ENCODE measurements around the gene IL20.

Gene IL20

DNA sequence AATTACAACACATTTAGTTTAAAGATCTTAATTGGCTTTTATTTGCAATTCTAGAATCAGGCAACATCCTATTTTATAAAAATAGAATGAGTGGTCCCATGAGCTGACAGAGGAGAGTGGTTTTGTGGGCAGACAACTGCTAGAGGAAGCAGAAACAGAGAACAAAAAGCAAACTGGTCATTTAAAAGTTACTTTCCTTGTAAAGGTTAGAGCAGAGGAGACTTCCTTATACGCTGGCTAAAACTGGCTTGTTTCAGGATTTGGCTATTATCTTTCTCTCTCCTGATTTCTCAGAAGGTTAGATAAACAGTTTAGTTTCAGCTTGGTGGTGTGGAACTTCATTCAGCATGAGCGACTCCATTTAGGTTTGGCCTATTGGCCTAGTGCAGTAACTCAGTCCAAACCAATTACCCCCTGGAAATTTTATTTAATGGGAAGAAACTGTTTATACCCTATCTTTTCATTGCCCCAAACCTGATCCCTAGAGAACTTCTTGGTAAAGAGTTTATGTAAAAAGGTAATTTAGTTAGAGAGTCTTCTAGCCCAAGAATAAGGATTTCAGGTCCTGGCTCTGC lies 32.2 kb upstream of the IL20 start:
- no peak overlapping the region for H3K14ac ChIP-seq (ENCODE audit: low read length)
- WGBS, 2 donors (ENCODE audit: extremely low coverage in 2 of 2, insufficient read length in 2 of 2, insufficient replicate concordance in 1 of 2): no CpG with 5 or more reads among the region's 2 CpGs
- H3K4me3 ChIP-seq (ENCODE audit: low read length in 2 of 2): no peak overlapping the region
- H3K36me3 ChIP-seq (replicated peaks in 1 of 2; ENCODE audit: control insufficient read depth in 2 of 2, insufficient read depth in 2 of 2, low read length in 2 of 2): no peaks in the 10 kb centered on the region
- H3K4me2 ChIP-seq (ENCODE audit: insufficient read depth, low read length, poor library complexity, severe bottlenecking): no peak overlapping the region
- peaks cover 0 to 3% of the 10 kb centered on the region in 2 donors for H3K4me1 ChIP-seq (ENCODE audit: control insufficient read depth in 2 of 2, insufficient read depth in 1 of 2, low read depth in 1 of 2, low read length in 2 of 2)
- DNase-seq (ENCODE audit: low spot score): no peak
- no peak overlapping the region for H2BK120ac ChIP-seq (ENCODE audit: low read depth, low read length)
- no peak overlapping the region for H3K23ac ChIP-seq (ENCODE audit: low read depth, low read length, poor library complexity)
- no peaks in the 10 kb centered on the region for H3K9me3 ChIP-seq (replicated peaks in 1 of 2; ENCODE audit: control insufficient read depth in 2 of 2, insufficient read depth in 1 of 2, low read depth in 1 of 2, low read length in 2 of 2)
- no peaks in the 10 kb centered on the region for H3K79me1 ChIP-seq (ENCODE audit: low read depth, low read length)
- H3K9ac ChIP-seq (ENCODE audit: low read depth, low read length, poor library complexity): no peak overlapping the region
- no peak overlapping the region for H2BK15ac ChIP-seq (ENCODE audit: low read length)
- no peak overlapping the region for H2AK5ac ChIP-seq (ENCODE audit: low read depth, low read length)
- H2BK12ac ChIP-seq (ENCODE audit: low read length): no peak overlapping the region
- no peak overlapping the region for H3K27ac ChIP-seq (replicated peaks; ENCODE audit: low read length)
- no peak overlapping the region for H2BK5ac ChIP-seq (ENCODE audit: low read length)
- peaks cover 0 to 24% (median 0%) of the 10 kb centered on the region in 3 experiments for H3K27me3 ChIP-seq (ENCODE audit: control insufficient read depth in 3 of 3, insufficient read depth in 3 of 3, low read depth in 1 of 3, low read length in 3 of 3)
- no peak overlapping the region for H3K18ac ChIP-seq (ENCODE audit: low read length)
- no peak overlapping the region for H4K8ac ChIP-seq (ENCODE audit: low read depth, low read length)
- no peak overlapping the region for H2AFZ ChIP-seq (ENCODE audit: low read length)
- no peak overlapping the region for H3K4ac ChIP-seq (ENCODE audit: low read length)
- H4K91ac ChIP-seq (ENCODE audit: low read depth, low read length, poor library complexity): no peak overlapping the region

DNA sequence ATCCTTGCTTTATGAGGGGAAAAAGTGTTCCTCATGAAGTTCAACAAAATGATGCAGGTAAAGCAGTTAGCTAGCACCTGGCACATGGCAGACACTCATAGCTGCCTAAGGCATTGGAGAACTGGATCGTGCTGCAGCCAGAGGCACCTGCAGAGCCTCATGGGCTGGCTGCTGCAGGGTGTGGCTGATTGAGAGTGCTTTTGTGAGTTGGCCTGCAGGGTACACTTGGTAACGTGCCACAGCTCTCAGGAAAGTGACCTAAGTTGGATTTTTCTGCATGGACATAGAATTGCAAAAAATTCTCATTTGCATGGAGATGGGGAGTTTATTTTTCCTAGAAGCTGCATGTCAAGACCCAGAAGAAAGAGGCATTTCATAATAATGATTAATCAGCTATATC lies 31.6 kb upstream of the IL20 start:
- Histone ChIP-seq H2BK12ac (ENCODE audit: low read length) (no peak overlapping the region), H2BK120ac (ENCODE audit: low read depth, low read length) (no peak overlapping the region), H3K4ac (ENCODE audit: low read length) (no peak overlapping the region), H3K9ac (ENCODE audit: low read depth, low read length, poor library complexity) (no peak overlapping the region), H3K4me1 (ENCODE audit: control insufficient read depth in 2 of 2, insufficient read depth in 1 of 2, low read depth in 1 of 2, low read length in 2 of 2) (peaks cover 0 to 3% of the 10 kb centered on the region in 2 donors), H3K23ac (ENCODE audit: low read depth, low read length, poor library complexity) (no peak overlapping the region), H3K27ac (replicated peaks; ENCODE audit: low read length) (no peak overlapping the region), H3K18ac (ENCODE audit: low read length) (peak overlapping the region; percentile 11), H4K91ac (ENCODE audit: low read depth, low read length, poor library complexity) (no peak overlapping the region), H3K27me3 (ENCODE audit: control insufficient read depth in 3 of 3, insufficient read depth in 3 of 3, low read depth in 1 of 3, low read length in 3 of 3) (peaks cover 0 to 24% (median 0%) of the 10 kb centered on the region in 3 experiments), H3K4me2 (ENCODE audit: insufficient read depth, low read length, poor library complexity, severe bottlenecking) (no peak overlapping the region), H3K9me3 (replicated peaks in 1 of 2; ENCODE audit: control insufficient read depth in 2 of 2, insufficient read depth in 1 of 2, low read depth in 1 of 2, low read length in 2 of 2) (no peaks in the 10 kb centered on the region), H3K36me3 (replicated peaks in 1 of 2; ENCODE audit: control insufficient read depth in 2 of 2, insufficient read depth in 2 of 2, low read length in 2 of 2) (no peaks in the 10 kb centered on the region), H2AFZ (ENCODE audit: low read length) (no peak overlapping the region), H3K14ac (ENCODE audit: low read length) (no peak overlapping the region), H2BK5ac (ENCODE audit: low read length) (no peak overlapping the region), H3K4me3 (ENCODE audit: low read length in 2 of 2) (no peak overlapping the region), H2AK5ac (ENCODE audit: low read depth, low read length) (no peak overlapping the region), H3K79me1 (ENCODE audit: low read depth, low read length) (no peaks in the 10 kb centered on the region), H4K8ac (ENCODE audit: low read depth, low read length) (no peak overlapping the region), H2BK15ac (ENCODE audit: low read length) (no peak overlapping the region)
- DNase-seq (ENCODE audit: low spot score): no peak
- no CpG with 5 or more reads among the region's 2 CpGs for WGBS, 2 donors (ENCODE audit: extremely low coverage in 2 of 2, insufficient read length in 2 of 2, insufficient replicate concordance in 1 of 2)

DNA sequence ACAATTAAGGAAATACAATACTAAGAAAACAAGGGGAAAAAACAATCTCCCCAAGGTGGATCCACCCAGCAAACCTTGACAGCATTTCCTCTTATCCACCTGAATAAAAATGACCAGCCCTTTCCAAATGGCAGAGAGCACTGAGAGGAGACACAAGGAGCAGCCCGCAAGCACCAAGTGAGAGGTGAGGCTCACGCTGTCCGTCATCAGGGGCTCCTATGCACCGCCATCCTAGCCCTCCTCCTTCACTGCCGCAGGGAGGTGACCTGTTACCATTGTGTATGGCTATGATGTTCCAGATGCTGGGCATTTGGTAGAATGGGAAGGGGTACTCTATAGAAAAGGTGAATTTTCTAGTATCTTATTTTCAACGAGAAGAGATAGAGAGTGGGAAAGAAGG lies 31.2 kb upstream of the IL20 start:
- Histone ChIP-seq H3K18ac (ENCODE audit: low read length) (no peak overlapping the region), H3K27me3 (ENCODE audit: control insufficient read depth in 3 of 3, insufficient read depth in 3 of 3, low read depth in 1 of 3, low read length in 3 of 3) (peaks cover 0 to 28% (median 0%) of the 10 kb centered on the region in 3 experiments), H2AFZ (ENCODE audit: low read length) (no peak overlapping the region), H3K4me3 (ENCODE audit: low read length in 2 of 2) (no peak overlapping the region), H2BK5ac (ENCODE audit: low read length) (no peak overlapping the region), H3K27ac (replicated peaks; ENCODE audit: low read length) (no peak overlapping the region), H3K4ac (ENCODE audit: low read length) (no peak overlapping the region), H4K8ac (ENCODE audit: low read depth, low read length) (no peak overlapping the region), H4K91ac (ENCODE audit: low read depth, low read length, poor library complexity) (no peak overlapping the region), H2BK120ac (ENCODE audit: low read depth, low read length) (no peak overlapping the region), H3K23ac (ENCODE audit: low read depth, low read length, poor library complexity) (no peak overlapping the region), H3K9me3 (replicated peaks in 1 of 2; ENCODE audit: control insufficient read depth in 2 of 2, insufficient read depth in 1 of 2, low read depth in 1 of 2, low read length in 2 of 2) (no peaks in the 10 kb centered on the region), H3K14ac (ENCODE audit: low read length) (no peak overlapping the region), H3K79me1 (ENCODE audit: low read depth, low read length) (no peaks in the 10 kb centered on the region), H2BK15ac (ENCODE audit: low read length) (no peak overlapping the region), H2AK5ac (ENCODE audit: low read depth, low read length) (no peak overlapping the region), H3K4me2 (ENCODE audit: insufficient read depth, low read length, poor library complexity, severe bottlenecking) (no peak overlapping the region), H2BK12ac (ENCODE audit: low read length) (no peak overlapping the region), H3K36me3 (replicated peaks in 1 of 2; ENCODE audit: control insufficient read depth in 2 of 2, insufficient read depth in 2 of 2, low read length in 2 of 2) (no peaks in the 10 kb centered on the region), H3K4me1 (ENCODE audit: control insufficient read depth in 2 of 2, insufficient read depth in 1 of 2, low read depth in 1 of 2, low read length in 2 of 2) (peaks cover 0 to 3% of the 10 kb centered on the region in 2 donors), H3K9ac (ENCODE audit: low read depth, low read length, poor library complexity) (no peak overlapping the region)
- DNase-seq (ENCODE audit: low spot score): no peak
- no CpG with 5 or more reads among the region's 6 CpGs for WGBS, 2 donors (ENCODE audit: extremely low coverage in 2 of 2, insufficient read length in 2 of 2, insufficient replicate concordance in 1 of 2)

DNA sequence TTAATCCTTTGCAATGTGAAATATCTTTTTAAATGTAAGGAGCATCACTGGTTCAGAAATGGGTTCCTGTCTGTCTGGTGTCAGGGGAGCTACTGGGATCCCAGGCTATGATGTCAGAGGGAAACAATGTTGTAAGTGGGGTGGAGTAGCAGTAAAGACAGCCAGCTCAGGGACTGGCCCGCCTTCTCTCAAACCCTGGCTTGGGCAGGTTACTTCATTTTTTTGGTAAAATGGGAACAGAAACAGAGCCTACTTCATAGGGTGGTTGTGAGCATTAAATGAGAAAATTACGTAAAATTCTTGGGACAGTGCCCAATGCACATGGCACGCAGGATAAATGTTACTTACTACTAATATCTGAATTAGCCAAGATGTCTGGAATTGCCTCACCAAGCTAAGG lies 30.7 kb upstream of the IL20 start:
- Histone ChIP-seq H3K4ac (ENCODE audit: low read length) (no peak overlapping the region), H3K4me2 (ENCODE audit: insufficient read depth, low read length, poor library complexity, severe bottlenecking) (no peak overlapping the region), H3K14ac (ENCODE audit: low read length) (no peak overlapping the region), H3K9ac (ENCODE audit: low read depth, low read length, poor library complexity) (no peak overlapping the region), H3K23ac (ENCODE audit: low read depth, low read length, poor library complexity) (no peak overlapping the region), H3K27ac (replicated peaks; ENCODE audit: low read length) (no peak overlapping the region), H2AK5ac (ENCODE audit: low read depth, low read length) (no peak overlapping the region), H2BK15ac (ENCODE audit: low read length) (no peak overlapping the region), H3K18ac (ENCODE audit: low read length) (no peak overlapping the region), H3K9me3 (replicated peaks in 1 of 2; ENCODE audit: control insufficient read depth in 2 of 2, insufficient read depth in 1 of 2, low read depth in 1 of 2, low read length in 2 of 2) (no peaks in the 10 kb centered on the region), H3K4me3 (ENCODE audit: low read length in 2 of 2) (no peak overlapping the region), H2AFZ (ENCODE audit: low read length) (no peak overlapping the region), H3K79me1 (ENCODE audit: low read depth, low read length) (no peaks in the 10 kb centered on the region), H2BK12ac (ENCODE audit: low read length) (no peak overlapping the region), H2BK120ac (ENCODE audit: low read depth, low read length) (no peak overlapping the region), H2BK5ac (ENCODE audit: low read length) (no peak overlapping the region), H4K8ac (ENCODE audit: low read depth, low read length) (no peak overlapping the region), H3K27me3 (ENCODE audit: control insufficient read depth in 3 of 3, insufficient read depth in 3 of 3, low read depth in 1 of 3, low read length in 3 of 3) (peaks cover 0 to 31% (median 0%) of the 10 kb centered on the region in 3 experiments), H4K91ac (ENCODE audit: low read depth, low read length, poor library complexity) (no peak overlapping the region), H3K4me1 (ENCODE audit: control insufficient read depth in 2 of 2, insufficient read depth in 1 of 2, low read depth in 1 of 2, low read length in 2 of 2) (peaks cover 0 to 3% of the 10 kb centered on the region in 2 donors), H3K36me3 (replicated peaks in 1 of 2; ENCODE audit: control insufficient read depth in 2 of 2, insufficient read depth in 2 of 2, low read length in 2 of 2) (no peaks in the 10 kb centered on the region)
- no CpG with 5 or more reads among the region's 3 CpGs for WGBS, 2 donors (ENCODE audit: extremely low coverage in 2 of 2, insufficient read length in 2 of 2, insufficient replicate concordance in 1 of 2)
- no peak for DNase-seq (ENCODE audit: low spot score)
